ENCODE results near the gene ALKBH4. TPM values are rescaled to one million over a fixed set of nuclear protein-coding genes. Genes with fewer than 3 reads are reported as not detected.

The ALKBH4 gene
- total and polyA plus RNA-seq, 10 of the 15 experiments (the other 5 are each of a cell fraction or from before 2014, with no cell fraction given) = 4.1 to 16.9 (median 11.3) TPM

DNA sequence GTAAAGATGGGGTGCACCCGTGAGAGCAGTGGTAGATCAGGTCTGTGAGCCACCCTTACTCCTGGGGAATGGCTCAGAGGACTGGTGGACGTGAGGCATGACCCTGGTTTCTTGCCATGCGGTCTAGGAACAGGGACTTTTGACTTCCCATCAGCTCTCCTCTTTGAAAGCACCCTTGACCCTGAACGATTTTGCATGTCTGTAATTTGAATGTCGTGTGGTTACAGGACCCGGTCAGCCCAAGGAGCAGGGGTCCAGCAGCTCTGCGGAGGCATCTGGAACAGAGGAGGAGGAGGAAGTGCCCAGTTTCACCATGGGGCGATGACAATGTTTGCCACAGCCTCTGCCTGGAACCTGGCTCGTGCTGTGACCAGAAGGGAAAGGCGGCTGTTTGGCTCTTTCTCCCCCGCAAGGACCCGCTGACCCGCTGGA lies 39.9 kb downstream of the ALKBH4 start (continued):
- TF ChIP-seq, protein P1, sequence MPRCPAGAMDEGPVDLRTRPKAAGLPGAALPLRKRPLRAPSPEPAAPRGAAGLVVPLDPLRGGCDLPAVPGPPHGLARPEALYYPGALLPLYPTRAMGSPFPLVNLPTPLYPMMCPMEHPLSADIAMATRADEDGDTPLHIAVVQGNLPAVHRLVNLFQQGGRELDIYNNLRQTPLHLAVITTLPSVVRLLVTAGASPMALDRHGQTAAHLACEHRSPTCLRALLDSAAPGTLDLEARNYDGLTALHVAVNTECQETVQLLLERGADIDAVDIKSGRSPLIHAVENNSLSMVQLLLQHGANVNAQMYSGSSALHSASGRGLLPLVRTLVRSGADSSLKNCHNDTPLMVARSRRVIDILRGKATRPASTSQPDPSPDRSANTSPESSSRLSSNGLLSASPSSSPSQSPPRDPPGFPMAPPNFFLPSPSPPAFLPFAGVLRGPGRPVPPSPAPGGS (IDR thresholded peaks at IDR 0.05; ENCODE audit: borderline replicate concordance, insufficient read depth, low read depth, low read length, poor library complexity, severe bottlenecking) = no peak
- TF ChIP-seq HCFC1 (IDR thresholded peaks at IDR 0.05; ENCODE audit: low read length) (no peak), SMAD5 (IDR thresholded peaks at IDR 0.05; ENCODE audit: low read depth) (no peak), ZNF207 (IDR thresholded peaks at IDR 0.05; ENCODE audit: borderline replicate concordance) (no peak), CBX5 (IDR thresholded peaks at IDR 0.05; ENCODE audit: low read depth) (no peak), HDAC6 (IDR thresholded peaks at IDR 0.05; ENCODE audit: unreplicated experiment) (no peak), KAT2A (conservative IDR thresholded peaks at IDR 0.05; ENCODE audit: control insufficient read depth, low read depth, low read length) (no peak), SUZ12 (IDR thresholded peaks at IDR 0.05; ENCODE audit: unreplicated experiment) (no peak), CREM (IDR thresholded peaks at IDR 0.05; ENCODE audit: low read depth) (no peak; the same call in 1 of the 2 replicates), NFYB (IDR thresholded peaks at IDR 0.05; ENCODE audit: insufficient read depth, low read depth, low read length) (no peak), TAF1 (IDR thresholded peaks at IDR 0.05; ENCODE audit: borderline replicate concordance, low read depth, low read length) (no peak), BCL11A (IDR thresholded peaks at IDR 0.05; ENCODE audit: low read depth, low read length) (no peak)
- TF ChIP-seq, protein P2, sequence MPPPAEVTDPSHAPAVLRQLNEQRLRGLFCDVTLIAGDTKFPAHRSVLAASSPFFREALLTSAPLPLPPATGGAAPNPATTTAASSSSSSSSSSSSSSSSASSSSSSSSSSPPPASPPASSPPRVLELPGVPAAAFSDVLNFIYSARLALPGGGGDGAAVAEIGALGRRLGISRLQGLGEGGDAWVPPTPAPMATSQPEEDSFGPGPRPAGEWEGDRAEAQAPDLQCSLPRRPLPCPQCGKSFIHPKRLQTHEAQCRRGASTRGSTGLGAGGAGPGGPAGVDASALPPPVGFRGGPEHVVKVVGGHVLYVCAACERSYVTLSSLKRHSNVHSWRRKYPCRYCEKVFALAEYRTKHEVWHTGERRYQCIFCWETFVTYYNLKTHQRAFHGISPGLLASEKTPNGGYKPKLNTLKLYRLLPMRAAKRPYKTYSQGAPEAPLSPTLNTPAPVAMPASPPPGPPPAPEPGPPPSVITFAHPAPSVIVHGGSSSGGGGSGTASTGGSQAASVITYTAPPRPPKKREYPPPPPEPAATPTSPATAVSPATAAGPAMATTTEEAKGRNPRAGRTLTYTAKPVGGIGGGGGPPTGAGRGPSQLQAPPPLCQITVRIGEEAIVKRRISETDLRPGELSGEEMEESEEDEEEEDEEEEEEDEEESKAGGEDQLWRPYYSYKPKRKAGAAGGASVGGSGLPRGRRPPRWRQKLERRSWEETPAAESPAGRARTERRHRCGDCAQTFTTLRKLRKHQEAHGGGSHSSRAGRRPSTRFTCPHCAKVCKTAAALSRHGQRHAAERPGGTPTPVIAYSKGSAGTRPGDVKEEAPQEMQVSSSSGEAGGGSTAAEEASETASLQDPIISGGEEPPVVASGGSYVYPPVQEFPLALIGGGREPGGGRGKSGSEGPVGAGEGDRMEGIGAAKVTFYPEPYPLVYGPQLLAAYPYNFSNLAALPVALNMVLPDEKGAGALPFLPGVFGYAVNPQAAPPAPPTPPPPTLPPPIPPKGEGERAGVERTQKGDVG (CRISPR knock-in tag; IDR thresholded peaks at IDR 0.05) = no peak
- TF ChIP-seq, protein P3, sequence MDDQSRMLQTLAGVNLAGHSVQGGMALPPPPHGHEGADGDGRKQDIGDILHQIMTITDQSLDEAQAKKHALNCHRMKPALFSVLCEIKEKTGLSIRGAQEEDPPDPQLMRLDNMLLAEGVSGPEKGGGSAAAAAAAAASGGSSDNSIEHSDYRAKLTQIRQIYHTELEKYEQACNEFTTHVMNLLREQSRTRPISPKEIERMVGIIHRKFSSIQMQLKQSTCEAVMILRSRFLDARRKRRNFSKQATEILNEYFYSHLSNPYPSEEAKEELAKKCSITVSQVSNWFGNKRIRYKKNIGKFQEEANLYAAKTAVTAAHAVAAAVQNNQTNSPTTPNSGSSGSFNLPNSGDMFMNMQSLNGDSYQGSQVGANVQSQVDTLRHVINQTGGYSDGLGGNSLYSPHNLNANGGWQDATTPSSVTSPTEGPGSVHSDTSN (IDR thresholded peaks at IDR 0.05; ENCODE audit: insufficient replicate concordance, low read depth, low read length) = no peak
- TF ChIP-seq, protein P4, sequence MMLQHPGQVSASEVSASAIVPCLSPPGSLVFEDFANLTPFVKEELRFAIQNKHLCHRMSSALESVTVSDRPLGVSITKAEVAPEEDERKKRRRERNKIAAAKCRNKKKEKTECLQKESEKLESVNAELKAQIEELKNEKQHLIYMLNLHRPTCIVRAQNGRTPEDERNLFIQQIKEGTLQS (IDR thresholded peaks at IDR 0.05; ENCODE audit: borderline replicate concordance, extremely low read depth, low read depth, low read length) = no peak
- TF ChIP-seq, protein P5, sequence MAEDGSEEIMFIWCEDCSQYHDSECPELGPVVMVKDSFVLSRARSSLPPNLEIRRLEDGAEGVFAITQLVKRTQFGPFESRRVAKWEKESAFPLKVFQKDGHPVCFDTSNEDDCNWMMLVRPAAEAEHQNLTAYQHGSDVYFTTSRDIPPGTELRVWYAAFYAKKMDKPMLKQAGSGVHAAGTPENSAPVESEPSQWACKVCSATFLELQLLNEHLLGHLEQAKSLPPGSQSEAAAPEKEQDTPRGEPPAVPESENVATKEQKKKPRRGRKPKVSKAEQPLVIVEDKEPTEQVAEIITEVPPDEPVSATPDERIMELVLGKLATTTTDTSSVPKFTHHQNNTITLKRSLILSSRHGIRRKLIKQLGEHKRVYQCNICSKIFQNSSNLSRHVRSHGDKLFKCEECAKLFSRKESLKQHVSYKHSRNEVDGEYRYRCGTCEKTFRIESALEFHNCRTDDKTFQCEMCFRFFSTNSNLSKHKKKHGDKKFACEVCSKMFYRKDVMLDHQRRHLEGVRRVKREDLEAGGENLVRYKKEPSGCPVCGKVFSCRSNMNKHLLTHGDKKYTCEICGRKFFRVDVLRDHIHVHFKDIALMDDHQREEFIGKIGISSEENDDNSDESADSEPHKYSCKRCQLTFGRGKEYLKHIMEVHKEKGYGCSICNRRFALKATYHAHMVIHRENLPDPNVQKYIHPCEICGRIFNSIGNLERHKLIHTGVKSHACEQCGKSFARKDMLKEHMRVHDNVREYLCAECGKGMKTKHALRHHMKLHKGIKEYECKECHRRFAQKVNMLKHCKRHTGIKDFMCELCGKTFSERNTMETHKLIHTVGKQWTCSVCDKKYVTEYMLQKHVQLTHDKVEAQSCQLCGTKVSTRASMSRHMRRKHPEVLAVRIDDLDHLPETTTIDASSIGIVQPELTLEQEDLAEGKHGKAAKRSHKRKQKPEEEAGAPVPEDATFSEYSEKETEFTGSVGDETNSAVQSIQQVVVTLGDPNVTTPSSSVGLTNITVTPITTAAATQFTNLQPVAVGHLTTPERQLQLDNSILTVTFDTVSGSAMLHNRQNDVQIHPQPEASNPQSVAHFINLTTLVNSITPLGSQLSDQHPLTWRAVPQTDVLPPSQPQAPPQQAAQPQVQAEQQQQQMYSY (CRISPR knock-in tag; IDR thresholded peaks at IDR 0.05) = no peak

All from GM12878 (cell line).